Activated naive CD4-positive, alpha-beta T cell treated with anti-CD3 and anti-CD28 coated beads for 36 hours (primary cell): ENCODE data around the gene RUFY2. TPM values are rescaled to one million over a fixed set of nuclear protein-coding genes. Genes with fewer than 3 reads are reported as not detected.
"Not testable (repeated sequence)": the region's sequence is repeated elsewhere in the genome, so short reads cannot be mapped to it uniquely, and the experiment has no call there.

Experiments
- CTCF ChIA-PET: fragments of 350-600 bp; sonication (Branson Sonifier 250); formaldehyde crosslinking; loops from one replicate; lab custom pipeline; 2021; ENCODE audit warnings: antibody characterized with exemption; lab: Charles Lee
- DNase-seq: peaks from one replicate; pipeline ENCODE4 v3.0.0-alpha.2; 2020
- H3K27ac Mint-ChIP-seq: one replicate; pipeline ENCODE4 v1.8.0; 2021; ENCODE audit warnings: mild to moderate bottlenecking, mixed read lengths
- H3K27me3 Mint-ChIP-seq: one replicate; pipeline ENCODE4 v1.8.0; 2021; ENCODE audit warnings: low read depth, mixed read lengths
- H3K36me3 Mint-ChIP-seq: one replicate; pipeline ENCODE4 v1.8.0; 2021; ENCODE audit warnings: low read depth, mixed read lengths
- H3K4me1 Mint-ChIP-seq: one replicate; pipeline ENCODE4 v1.8.0; 2021; ENCODE audit warnings: low read depth, mixed read lengths
- H3K4me3 Mint-ChIP-seq: one replicate; pipeline ENCODE4 v1.8.0; 2021; ENCODE audit warnings: mild to moderate bottlenecking, moderate library complexity, mixed read lengths
- H3K9me3 Mint-ChIP-seq: one replicate; pipeline ENCODE4 v1.8.0; 2021; ENCODE audit warnings: mixed read lengths
- intact Hi-C: fragments of 100-400 bp; cut with micrococcal nuclease; formaldehyde crosslinking; loops from one replicate; pipeline ENCODE4 v1.15.1; 2023
- total RNA-seq, 2 experiments: library from RNA; stranded (reverse); gene quantifications; one replicate each; pipeline ENCODE4 v1.2.3, GENCODE V29; 2021

Gene RUFY2
- total RNA-seq, 2 experiments from 2014 or later: 5.2 to 6.7 TPM

GRCh38 chr10:68333058-68333395, 74.0 kb downstream of the RUFY2 start:
- CTCF ChIA-PET: interaction anchor here (0.7 to 2.7 kb wide), 6 partner anchors 10 to 545 kb away, joined by 3 to 12 read pairs (median 5); no protein-coding TSS in a partner anchor
- H3K27me3 Mint-ChIP-seq: no peaks in the 10 kb centered on the region
- DNase-seq: no peak
- intact Hi-C loops: loop anchor here (2.0 kb wide), 5 partner anchors 74 to 792 kb away; partner anchors contain the start of genes DNA2, RUFY2, SLC25A16 and SRGN
- peak overlapping the region; percentile 100 for H3K4me3 Mint-ChIP-seq
- H3K27ac Mint-ChIP-seq: peak overlapping the region; percentile 100
- H3K4me1 Mint-ChIP-seq: peaks cover 52% of the 10 kb centered on the region
- H3K9me3 Mint-ChIP-seq: no peaks in the 10 kb centered on the region
- H3K36me3 Mint-ChIP-seq: peaks cover 43% of the 10 kb centered on the region

GRCh38 chr10:68332259-68333057, 74.6 kb downstream of the RUFY2 start, which contains the start of gene PBLD:
PBLD (minus strand) TSS chr10:68332928; CDS start chr10:68306844, 26,084 bp downstream.
- no peaks in the 10 kb centered on the region for H3K27me3 Mint-ChIP-seq
- CTCF ChIA-PET: interaction anchor here (0.6 to 2.7 kb wide), 8 partner anchors 11 to 548 kb away, joined by 3 to 12 read pairs (median 5); no protein-coding TSS in a partner anchor
- no peaks in the 10 kb centered on the region for H3K9me3 Mint-ChIP-seq
- peaks cover 39% of the 10 kb centered on the region for H3K36me3 Mint-ChIP-seq
- peak within 1 kb of the TSS; percentile 100 for H3K27ac Mint-ChIP-seq
- intact Hi-C loops: loop anchor here (1.0 to 2.0 kb wide), 9 partner anchors 74 to 792 kb away; partner anchors contain the start of genes DDX50, DNA2, RUFY2 and SLC25A16
- DNase-seq: peak; percentile 80
- peaks cover 47% of the 10 kb centered on the region for H3K4me1 Mint-ChIP-seq
- peak within 1 kb of the TSS; percentile 100 for H3K4me3 Mint-ChIP-seq

GRCh38 chr10:68331455-68332258, 75.4 kb downstream of the RUFY2 start, which contains the start of gene HNRNPH3:
HNRNPH3 (plus strand) TSS chr10:68332064; CDS start chr10:68337222, 5,158 bp downstream.
- Mint-ChIP-seq H3K4me3 (peak within 1 kb of the TSS; percentile 100), H3K9me3 (no peaks in the 10 kb centered on the region), H3K4me1 (peaks cover 40% of the 10 kb centered on the region), H3K36me3 (peaks cover 37% of the 10 kb centered on the region), H3K27me3 (no peaks in the 10 kb centered on the region), H3K27ac (peak within 1 kb of the TSS; percentile 100)
- peak; percentile 99 for DNase-seq
- intact Hi-C loops: loop anchor here (1.0 to 2.0 kb wide), 13 partner anchors 75 to 793 kb away; partner anchors contain the start of genes DDX50, DNA2, HERC4 and RUFY2
- CTCF ChIA-PET: interaction anchor here (0.8 to 2.7 kb wide), 3 partner anchors 15 to 119 kb away, joined by 4 to 9 read pairs (median 5); no protein-coding TSS in a partner anchor

GRCh38 chr10:68330852-68331454, 76.1 kb downstream of the RUFY2 start:
- Mint-ChIP-seq H3K27me3 (no peaks in the 10 kb centered on the region), H3K27ac (peak overlapping the region; percentile 100), H3K4me3 (peak overlapping the region; percentile 100), H3K4me1 (peaks cover 34% of the 10 kb centered on the region), H3K9me3 (no peaks in the 10 kb centered on the region), H3K36me3 (peaks cover 32% of the 10 kb centered on the region)
- CTCF ChIA-PET: interaction anchor here (1.2 to 1.7 kb wide), 2 partner anchors 18 to 29 kb away, joined by 4 to 5 read pairs; no protein-coding TSS in a partner anchor
- intact Hi-C loops: loop anchor here (1.0 kb wide), 4 partner anchors 256 to 567 kb away; partner anchors contain the start of gene HERC4
- DNase-seq: peak; percentile 35

- CTCF ChIA-PET: interaction anchor here (1.1 to 1.7 kb wide), 3 partner anchors 19 to 117 kb away, joined by 3 to 8 read pairs (median 4); no protein-coding TSS in a partner anchor
- Mint-ChIP-seq H3K27me3 (no peaks in the 10 kb centered on the region), H3K9me3 (no peaks in the 10 kb centered on the region), H3K27ac (peak overlapping the region; percentile 100), H3K4me1 (peaks cover 25% of the 10 kb centered on the region), H3K4me3 (no peak overlapping the region), H3K36me3 (peaks cover 21% of the 10 kb centered on the region)
- intact Hi-C loops: no loop called here
- no peak for DNase-seq
Observed at GRCh38 chr10:68329506-68329861, 77.6 kb downstream of the RUFY2 start.

GRCh38 chr10:68327889-68328786, 78.9 kb downstream of the RUFY2 start:
- DNase-seq: no peak
- Mint-ChIP-seq H3K27me3 (no peaks in the 10 kb centered on the region), H3K27ac (peak overlapping the region; percentile 79), H3K9me3 (no peaks in the 10 kb centered on the region), H3K36me3 (peaks cover 11% of the 10 kb centered on the region), H3K4me1 (peaks cover 25% of the 10 kb centered on the region), H3K4me3 (peak overlapping the region; percentile 58)
- intact Hi-C loops: no loop called here
- CTCF ChIA-PET: interaction anchor here (0.7 to 2.0 kb wide), 3 partner anchors 25 to 539 kb away, joined by 3 to 4 read pairs (median 3); no protein-coding TSS in a partner anchor

GRCh38 chr10:68324396-68324795, 82.7 kb downstream of the RUFY2 start:
- H3K4me1 Mint-ChIP-seq, intact Hi-C loops, H3K9me3 Mint-ChIP-seq, H3K4me3 Mint-ChIP-seq, DNase-seq, H3K27me3 Mint-ChIP-seq, H3K36me3 Mint-ChIP-seq, H3K27ac Mint-ChIP-seq: not testable (repeated sequence)
- CTCF ChIA-PET: interaction anchor here (0.6 kb wide), 1 partner anchor 112 kb away, joined by 3 read pairs; no protein-coding TSS in a partner anchor

- CTCF ChIA-PET: interaction anchor here (0.5 to 0.6 kb wide), 2 partner anchors 89 to 105 kb away, joined by 3 to 4 read pairs; no protein-coding TSS in a partner anchor
- no peak overlapping the region for H3K27ac Mint-ChIP-seq
- intact Hi-C loops: no loop called here
- H3K4me1 Mint-ChIP-seq: peaks cover 5% of the 10 kb centered on the region
- peaks cover 16% of the 10 kb centered on the region for H3K9me3 Mint-ChIP-seq
- no peaks in the 10 kb centered on the region for H3K27me3 Mint-ChIP-seq
- H3K36me3 Mint-ChIP-seq: peaks cover 8% of the 10 kb centered on the region
- no peak for DNase-seq
- H3K4me3 Mint-ChIP-seq: no peak overlapping the region
Observed at GRCh38 chr10:68318331-68319059, 88.6 kb downstream of the RUFY2 start.

GRCh38 chr10:68315582-68315981, 91.5 kb downstream of the RUFY2 start:
- intact Hi-C loops: no loop called here
- DNase-seq: no peak
- CTCF ChIA-PET: interaction anchor here (2.4 to 4.9 kb wide), 2 partner anchors 13 to 103 kb away, joined by 8 to 24 read pairs; no protein-coding TSS in a partner anchor
- Mint-ChIP-seq H3K4me1 (peaks cover 5% of the 10 kb centered on the region), H3K4me3 (no peak overlapping the region), H3K36me3 (peaks cover 8% of the 10 kb centered on the region), H3K27ac (no peak overlapping the region), H3K9me3 (peaks cover 16% of the 10 kb centered on the region), H3K27me3 (no peaks in the 10 kb centered on the region)

GRCh38 chr10:68314930-68315329, 92.1 kb downstream of the RUFY2 start:
- intact Hi-C loops, DNase-seq, H3K4me3 Mint-ChIP-seq, H3K4me1 Mint-ChIP-seq, H3K27ac Mint-ChIP-seq, H3K27me3 Mint-ChIP-seq, H3K36me3 Mint-ChIP-seq: not testable (repeated sequence)
- CTCF ChIA-PET: interaction anchor here (0.6 to 4.9 kb wide), 5 partner anchors 12 to 303 kb away, joined by 3 to 24 read pairs (median 5); no protein-coding TSS in a partner anchor
- peaks cover 16% of the 10 kb centered on the region for H3K9me3 Mint-ChIP-seq
